GM18511 (cell line): ENCODE measurements around the gene TSPEAR.
"Not testable (repeated sequence)": the region's sequence is repeated elsewhere in the genome, so short reads cannot be mapped to it uniquely, and the experiment has no call there.

Experiments
- ATAC-seq: cut with Tn5 transposase; IDR thresholded peaks from one replicate; pipeline ENCODE4 v1.9.1; 2021; ENCODE audit warnings: mild to moderate bottlenecking, moderate library complexity; ENCODE audit not compliant: unreplicated experiment

The TSPEAR gene

GRCh38 chr21:44479556-44480199 is 231.7 kb downstream of the TSPEAR start:
- ATAC-seq = not testable (repeated sequence)

GRCh38 chr21:44478801-44479167 is 232.6 kb downstream of the TSPEAR start:
- ATAC-seq = no peak

- ATAC-seq = no peak
These were observed 233.1 kb downstream of the TSPEAR start for GRCh38 chr21:44478124-44478800.

GRCh38 chr21:44477712-44478111 is 233.7 kb downstream of the TSPEAR start:
- no peak for ATAC-seq

- ATAC-seq = no peak
These were observed 234.2 kb downstream of the TSPEAR start for GRCh38 chr21:44477131-44477530.

- ATAC-seq = no peak
These were observed 236.0 kb downstream of the TSPEAR start for GRCh38 chr21:44475266-44475845.

GRCh38 chr21:44473915-44474555 is 237.3 kb downstream of the TSPEAR start:
- no peak for ATAC-seq

GRCh38 chr21:44471996-44472395 is 239.4 kb downstream of the TSPEAR start:
- no peak for ATAC-seq

GRCh38 chr21:44471341-44471740 is 240.0 kb downstream of the TSPEAR start:
- ATAC-seq = no peak

GRCh38 chr21:44467859-44468195 is 243.5 kb downstream of the TSPEAR start:
- ATAC-seq = no peak

- no peak for ATAC-seq
These were observed 244.1 kb downstream of the TSPEAR start for GRCh38 chr21:44466996-44467858.

- ATAC-seq = no peak
These were observed 244.9 kb downstream of the TSPEAR start for GRCh38 chr21:44466351-44466954.

- no peak for ATAC-seq
These were observed 247.0 kb downstream of the TSPEAR start for GRCh38 chr21:44464351-44464750.

- ATAC-seq = no peak
These were observed 247.6 kb downstream of the TSPEAR start for GRCh38 chr21:44463724-44464123.

GRCh38 chr21:44462834-44463200 is 248.6 kb downstream of the TSPEAR start:
- ATAC-seq = no peak

GRCh38 chr21:44462086-44462833 is 249.1 kb downstream of the TSPEAR start:
- no peak for ATAC-seq

- ATAC-seq = no peak
These were observed 249.8 kb downstream of the TSPEAR start for GRCh38 chr21:44461464-44462001.

- ATAC-seq = no peak
These were observed 250.4 kb downstream of the TSPEAR start for GRCh38 chr21:44461005-44461404.

- no peak for ATAC-seq
These were observed 251.0 kb downstream of the TSPEAR start for GRCh38 chr21:44460441-44460755.
